AG09309 (cell line): ENCODE measurements around the gene PSMD2.
"Not testable (repeated sequence)": the region's sequence is repeated elsewhere in the genome, so short reads cannot be mapped to it uniquely, and the experiment has no call there.

Source experiments
- DNase-seq: peaks from one replicate; pipeline ENCODE4 v3.0.0-alpha.2; 2010; ENCODE audit warnings: low read depth
- H3K4me3 ChIP-seq: 2 replicates; pipeline ENCODE4 v1.5.1; 2011; ENCODE audit warnings: mild to moderate bottlenecking, low read depth, low read length, moderate library complexity; ENCODE audit not compliant: control insufficient read depth
- CTCF ChIP-seq: IDR thresholded peaks from 2 replicates; pipeline ENCODE4 v1.5.1; 2011; ENCODE audit warnings: mild to moderate bottlenecking, low read depth, low read length, inconsistent platforms; ENCODE audit not compliant: insufficient read depth, control insufficient read depth; ENCODE audit errors: missing control alignments

PSMD2 gene

GRCh38 chr3:184259396-184259877, 39.6 kb upstream of the PSMD2 start:
- DNase-seq, result no peak
- no peak for TF ChIP-seq CTCF
- no peak overlapping the region for H3K4me3 ChIP-seq

GRCh38 chr3:184259878-184260723, 38.9 kb upstream of the PSMD2 start:
- DNase-seq, result no peak
- H3K4me3 ChIP-seq, result peak overlapping the region; percentile 46
- no peak for TF ChIP-seq CTCF

GRCh38 chr3:184260724-184261269, 38.2 kb upstream of the PSMD2 start:
- no peak for DNase-seq
- H3K4me3 ChIP-seq, result peak overlapping the region; percentile 46
- TF ChIP-seq CTCF, result no peak

- DNase-seq, result no peak
- peak within 1 kb of the TSS; percentile 46 for H3K4me3 ChIP-seq
- no peak for TF ChIP-seq CTCF
Observed at GRCh38 chr3:184261270-184261853, 37.7 kb upstream of the PSMD2 start, which contains the start of gene CAMK2N2. TSS of gene CAMK2N2 (minus strand) at chr3:184261553. CDS start at chr3:184261285, 268 bp downstream.

- no peak for DNase-seq
- peak overlapping the region; percentile 46 for H3K4me3 ChIP-seq
- no peak for TF ChIP-seq CTCF
Observed at GRCh38 chr3:184261854-184262763, 36.9 kb upstream of the PSMD2 start.

- TF ChIP-seq CTCF, result no peak
- no peak for DNase-seq
- peak overlapping the region; percentile 46 for H3K4me3 ChIP-seq
Observed at GRCh38 chr3:184262764-184263179, 36.3 kb upstream of the PSMD2 start.

GRCh38 chr3:184267249-184267648, 31.8 kb upstream of the PSMD2 start:
- DNase-seq, H3K4me3 ChIP-seq: not testable (repeated sequence)
